Measurements from ENCODE around the gene FXYD5.

DNA sequence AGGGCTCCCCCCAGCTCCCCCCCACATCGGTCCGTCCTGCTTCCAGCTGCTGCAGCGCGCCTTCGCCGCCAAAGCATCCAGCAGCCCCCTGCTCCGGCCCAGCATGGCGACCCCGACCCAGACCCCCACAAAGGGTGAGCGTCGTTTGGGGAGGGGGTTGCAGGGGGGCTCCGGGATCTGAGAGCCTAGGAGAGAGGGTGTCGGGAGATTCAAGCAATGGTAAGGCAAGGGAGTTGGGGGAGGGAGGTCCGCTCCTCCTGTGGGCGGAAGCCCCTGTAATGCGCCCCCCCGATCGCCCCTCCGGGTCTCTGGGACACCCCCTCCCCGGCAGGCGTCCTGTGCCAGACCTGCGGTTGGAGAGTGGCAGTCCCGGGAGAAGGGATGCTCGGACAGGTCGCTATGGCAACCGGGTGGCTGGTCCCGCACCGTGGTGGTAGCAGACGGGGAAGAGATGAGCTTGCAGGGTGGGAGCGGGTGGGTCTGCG, 11.3 kb upstream of the FXYD5 start, which contains the start of gene FXYD7:
- TF ChIP-seq, protein P1, sequence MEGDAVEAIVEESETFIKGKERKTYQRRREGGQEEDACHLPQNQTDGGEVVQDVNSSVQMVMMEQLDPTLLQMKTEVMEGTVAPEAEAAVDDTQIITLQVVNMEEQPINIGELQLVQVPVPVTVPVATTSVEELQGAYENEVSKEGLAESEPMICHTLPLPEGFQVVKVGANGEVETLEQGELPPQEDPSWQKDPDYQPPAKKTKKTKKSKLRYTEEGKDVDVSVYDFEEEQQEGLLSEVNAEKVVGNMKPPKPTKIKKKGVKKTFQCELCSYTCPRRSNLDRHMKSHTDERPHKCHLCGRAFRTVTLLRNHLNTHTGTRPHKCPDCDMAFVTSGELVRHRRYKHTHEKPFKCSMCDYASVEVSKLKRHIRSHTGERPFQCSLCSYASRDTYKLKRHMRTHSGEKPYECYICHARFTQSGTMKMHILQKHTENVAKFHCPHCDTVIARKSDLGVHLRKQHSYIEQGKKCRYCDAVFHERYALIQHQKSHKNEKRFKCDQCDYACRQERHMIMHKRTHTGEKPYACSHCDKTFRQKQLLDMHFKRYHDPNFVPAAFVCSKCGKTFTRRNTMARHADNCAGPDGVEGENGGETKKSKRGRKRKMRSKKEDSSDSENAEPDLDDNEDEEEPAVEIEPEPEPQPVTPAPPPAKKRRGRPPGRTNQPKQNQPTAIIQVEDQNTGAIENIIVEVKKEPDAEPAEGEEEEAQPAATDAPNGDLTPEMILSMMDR (IDR thresholded peaks at IDR 0.05), result peak in 1 of 6 experiments; percentile 15
- no peak for TF ChIP-seq POLR2A (IDR thresholded peaks at IDR 0.05)

Data from Peyer's patch (tissue), 4 donors.